ENCODE results near the gene SPTBN1. TPM values are rescaled to one million over a fixed set of nuclear protein-coding genes. Genes with fewer than 3 reads are reported as not detected.
"Not testable (repeated sequence)": the region's sequence is repeated elsewhere in the genome, so short reads cannot be mapped to it uniquely, and the experiment has no call there.

SPTBN1 gene
- total RNA-seq, 1 experiment from 2014 or later, result 81.0 TPM

DNA sequence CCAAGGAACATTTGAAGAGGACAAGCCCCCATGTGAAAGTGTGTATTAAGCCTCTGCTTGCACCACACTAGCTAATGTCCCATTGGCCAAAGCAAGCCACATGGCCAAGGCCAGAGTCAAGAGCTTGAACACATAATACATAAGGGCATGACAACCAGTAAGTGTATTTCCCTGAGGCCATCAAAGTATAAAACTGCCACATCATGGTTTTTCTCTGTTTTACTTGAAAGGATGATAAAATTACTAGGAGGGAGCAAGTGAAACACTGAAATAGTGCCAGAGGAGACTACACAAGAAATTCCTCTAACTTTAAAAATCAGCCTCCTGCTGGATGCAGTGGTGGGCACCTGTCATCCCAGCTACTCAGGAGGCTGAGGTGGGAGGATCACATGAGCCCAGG, 236.4 kb downstream of the SPTBN1 start:
- in situ Hi-C loops (cut with HindIII; ENCODE audit: low sequenced_read_pairs), result no loop called here
- DNase-seq (ENCODE audit: low spot score), result no peak

DNA sequence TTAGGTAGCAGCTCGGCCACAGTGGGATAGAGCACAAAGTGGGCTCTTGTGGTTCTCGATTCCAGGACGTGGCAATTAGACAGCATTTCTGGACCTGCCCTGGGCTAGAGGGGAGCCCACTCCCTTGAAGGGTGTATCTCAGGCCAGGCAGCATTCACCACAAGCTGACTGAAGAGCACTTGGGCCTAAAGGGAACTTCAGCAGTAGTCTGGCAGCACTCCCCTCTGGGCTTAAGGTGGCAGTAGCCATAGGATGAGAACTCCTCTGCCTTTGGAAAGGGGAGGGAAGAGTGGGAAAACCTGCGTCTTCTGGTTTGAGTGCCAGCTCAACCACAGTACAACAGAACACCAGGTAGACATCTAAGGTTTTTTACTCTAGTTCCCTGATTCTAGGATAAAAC, 239.3 kb downstream of the SPTBN1 start:
- in situ Hi-C loops (cut with HindIII; ENCODE audit: low sequenced_read_pairs), result no loop called here
- no peak for DNase-seq (ENCODE audit: low spot score)

GRCh38 chr2:54697934-54698333, 241.8 kb downstream of the SPTBN1 start:
- in situ Hi-C loops (cut with HindIII; ENCODE audit: low sequenced_read_pairs), result no loop called here
- no peak for DNase-seq (ENCODE audit: low spot score)

DNA sequence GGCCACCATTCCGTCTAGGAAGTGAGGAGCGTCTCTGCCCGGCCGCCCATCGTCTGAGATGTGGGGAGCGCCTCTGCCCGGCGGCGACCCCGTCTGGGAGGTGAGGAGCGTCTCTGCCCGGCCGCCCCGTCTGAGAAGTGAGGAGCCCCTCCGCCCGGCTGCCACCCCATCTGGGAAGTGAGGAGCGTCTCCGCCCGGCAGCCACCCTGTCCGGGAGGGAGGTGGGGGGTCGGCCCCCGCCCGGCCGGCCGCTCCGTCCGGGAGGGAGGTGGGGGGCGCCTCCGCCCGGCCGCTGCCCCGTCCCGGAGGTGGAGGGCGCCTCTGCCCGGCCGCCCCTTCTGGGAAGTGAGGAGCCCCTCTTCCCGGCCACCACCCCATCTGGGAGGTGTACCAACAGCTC, 242.8 kb downstream of the SPTBN1 start:
- in situ Hi-C loops (cut with HindIII; ENCODE audit: low sequenced_read_pairs), result not testable (repeated sequence)

DNA sequence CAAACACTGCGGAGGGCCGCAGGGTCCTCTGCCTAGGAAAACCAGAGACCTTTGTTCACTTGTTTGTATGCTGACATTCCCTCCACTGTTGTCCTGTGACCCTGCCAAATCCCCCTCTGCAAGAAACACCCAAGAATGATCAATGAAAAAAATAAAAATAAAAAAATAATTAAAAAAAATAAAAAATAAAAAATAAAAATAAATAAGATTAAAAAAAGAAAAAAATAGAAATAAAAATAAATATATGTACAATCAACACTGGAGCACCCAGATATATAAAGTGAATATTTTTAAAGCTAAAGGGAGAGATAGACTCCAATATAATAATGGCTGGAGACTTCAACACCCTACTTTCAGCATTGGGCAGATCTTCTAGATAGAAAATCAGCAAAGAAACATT, 243.5 kb downstream of the SPTBN1 start:
- in situ Hi-C loops (cut with HindIII; ENCODE audit: low sequenced_read_pairs), result no loop called here
- no peak for DNase-seq (ENCODE audit: low spot score)

More for the DNA sequence above, 242.8 kb downstream of the SPTBN1 start:
- DNase-seq (ENCODE audit: low spot score), result not testable (repeated sequence)

DNA sequence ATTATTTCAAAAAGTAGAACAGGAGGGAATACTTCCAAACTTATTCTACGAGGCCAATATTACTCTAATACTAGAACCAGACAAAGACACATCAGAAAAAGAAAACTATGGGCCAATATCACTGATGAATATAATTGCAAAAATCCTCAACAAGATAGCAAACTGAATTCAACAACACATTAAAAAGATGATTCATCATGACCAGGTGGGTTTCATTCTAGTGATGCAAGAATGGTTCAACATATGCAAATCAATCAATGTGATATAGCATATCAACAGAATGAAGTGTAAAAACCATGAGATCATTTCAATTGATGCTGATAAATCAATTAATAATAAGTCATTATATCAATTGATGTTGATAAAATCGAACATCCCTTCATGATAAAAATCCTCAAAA, 244.9 kb downstream of the SPTBN1 start:
- in situ Hi-C loops (cut with HindIII; ENCODE audit: low sequenced_read_pairs), result no loop called here
- DNase-seq (ENCODE audit: low spot score), result no peak

GRCh38 chr2:54704238-54704637, 248.1 kb downstream of the SPTBN1 start:
- DNase-seq (ENCODE audit: low spot score), result peak; percentile 11
- in situ Hi-C loops (cut with HindIII; ENCODE audit: low sequenced_read_pairs), result no loop called here

GRCh38 chr2:54704688-54705605, 248.8 kb downstream of the SPTBN1 start:
- peak; percentile 86 for DNase-seq (ENCODE audit: low spot score)
- in situ Hi-C loops (cut with HindIII; ENCODE audit: low sequenced_read_pairs), result no loop called here

DNA sequence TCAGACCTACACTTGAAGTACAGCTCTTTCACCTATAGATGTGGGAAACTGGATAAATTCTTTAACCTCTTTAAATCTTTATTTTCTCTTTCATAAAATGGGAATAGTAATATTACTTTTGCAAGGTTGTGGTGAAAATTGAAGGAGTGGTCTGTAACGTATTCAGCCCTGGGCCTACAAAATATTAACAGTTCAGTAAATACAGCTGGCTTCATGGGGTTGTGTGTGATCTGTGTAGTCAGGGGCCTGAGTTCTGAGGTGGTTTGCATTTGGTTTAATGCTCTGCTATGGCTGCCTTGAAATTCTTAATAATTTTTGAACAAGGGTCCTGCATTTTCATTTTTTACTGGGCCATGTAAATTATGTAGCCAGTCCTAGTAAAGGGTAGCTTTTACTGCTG, 250.5 kb downstream of the SPTBN1 start:
- DNase-seq (ENCODE audit: low spot score), result no peak
- in situ Hi-C loops (cut with HindIII; ENCODE audit: low sequenced_read_pairs), result no loop called here

GRCh38 chr2:54708584-54709335, 252.6 kb downstream of the SPTBN1 start:
- in situ Hi-C loops (cut with HindIII; ENCODE audit: low sequenced_read_pairs), result no loop called here
- peak; percentile 55 for DNase-seq (ENCODE audit: low spot score)

GRCh38 chr2:54709336-54709809, 253.2 kb downstream of the SPTBN1 start:
- peak; percentile 22 for DNase-seq (ENCODE audit: low spot score)
- in situ Hi-C loops (cut with HindIII; ENCODE audit: low sequenced_read_pairs), result no loop called here

GRCh38 chr2:54710216-54710615, 254.1 kb downstream of the SPTBN1 start:
- in situ Hi-C loops (cut with HindIII; ENCODE audit: low sequenced_read_pairs), result no loop called here
- no peak for DNase-seq (ENCODE audit: low spot score)

- in situ Hi-C loops (cut with HindIII; ENCODE audit: low sequenced_read_pairs), result no loop called here
- DNase-seq (ENCODE audit: low spot score), result no peak
Observed at GRCh38 chr2:54712516-54712915, 256.4 kb downstream of the SPTBN1 start.

DNA sequence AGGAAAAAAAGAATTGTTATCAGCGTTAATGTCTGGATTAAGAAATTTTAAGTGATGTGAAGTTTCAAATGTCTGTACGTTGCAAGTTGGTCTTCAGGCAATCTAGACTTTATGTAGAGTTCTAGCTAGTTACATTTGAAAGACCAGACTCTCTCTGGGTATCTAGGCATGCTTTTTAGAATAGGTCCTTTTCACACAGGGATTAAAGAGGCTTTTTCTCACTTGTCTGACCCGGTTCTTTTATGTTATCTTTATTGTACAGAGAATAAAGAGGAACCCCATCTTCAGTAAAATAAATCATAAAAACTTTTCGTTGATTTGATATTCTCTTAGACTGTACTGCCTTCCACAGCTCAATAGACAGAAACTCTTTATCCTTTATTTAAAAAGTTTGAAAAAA, 258.9 kb downstream of the SPTBN1 start:
- no peak for DNase-seq (ENCODE audit: low spot score)
- in situ Hi-C loops (cut with HindIII; ENCODE audit: low sequenced_read_pairs), result no loop called here

DNA sequence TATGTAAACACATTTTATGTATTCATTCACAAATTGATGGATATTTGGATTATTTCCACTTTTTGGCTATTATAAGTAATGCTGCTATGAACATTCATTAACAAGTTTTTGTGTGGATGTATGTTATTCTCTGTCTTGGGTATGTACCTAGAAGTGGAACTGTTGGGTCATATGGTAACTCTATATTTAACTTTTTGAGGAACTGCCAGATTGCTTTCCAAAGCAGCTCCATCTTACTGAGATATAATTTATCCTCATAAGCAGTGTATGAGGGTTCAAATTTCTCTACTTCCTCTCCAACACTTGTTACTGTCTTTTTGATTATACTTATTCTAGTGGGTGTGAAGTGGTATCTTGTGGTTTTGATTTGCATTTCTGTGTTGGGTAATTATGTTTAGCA, 260.2 kb downstream of the SPTBN1 start:
- DNase-seq (ENCODE audit: low spot score), result no peak
- in situ Hi-C loops (cut with HindIII; ENCODE audit: low sequenced_read_pairs), result no loop called here

GRCh38 chr2:54720563-54720962, 264.4 kb downstream of the SPTBN1 start:
- in situ Hi-C loops (cut with HindIII; ENCODE audit: low sequenced_read_pairs), result no loop called here
- no peak for DNase-seq (ENCODE audit: low spot score)
